GM12878 (cell line): ENCODE data around the gene S100A9. TPM values are rescaled to one million over a fixed set of nuclear protein-coding genes. Genes with fewer than 3 reads are reported as not detected.

ENCODE experiments used
- IKZF1 ChIP-seq: fragments of 450-650 bp; conservative IDR thresholded peaks from 2 replicates; pipeline ENCODE4 v1.6.1; 2017; ENCODE audit warnings: antibody characterized with exemption, mild to moderate bottlenecking
- MEF2A ChIP-seq: IDR thresholded peaks from 2 replicates; pipeline ENCODE4 v1.6.1; 2011; ENCODE audit warnings: low read depth, mild to moderate bottlenecking, low read length, moderate library complexity; ENCODE audit not compliant: insufficient read depth
- MLLT1 ChIP-seq: fragments of 450-650 bp; IDR thresholded peaks from 2 replicates; pipeline ENCODE4 v1.6.1; 2016; ENCODE audit warnings: mild to moderate bottlenecking
- TCF3 ChIP-seq: IDR thresholded peaks from 2 replicates; pipeline ENCODE4 v1.6.1; 2012; ENCODE audit warnings: low read depth, mild to moderate bottlenecking, low read length, borderline replicate concordance; ENCODE audit not compliant: insufficient read depth
- polyA plus RNA-seq, 11 experiments: library from polyadenylated mRNA; depleted of rRNA in 4 of 11; unstranded in 6 of 11; stranded (reverse) in 5 of 11; fragments of >200 nt; fragmentation: Nextera tagmentation in 4 of 11; fragmentation: Illumina TruSeq in 1 of 11; extraction: Ambion mirVana in 4 of 11; extraction: Trizol in 1 of 11; gene quantifications; 1 replicate in 1 of 11; 2 replicates in 10 of 11; pipeline versions ENCODE4 v1.2.1 to v1.2.3, GENCODE V29; 2011 to 2016; ENCODE audit warnings: inconsistent platforms in 2 of 11, missing spikeins in 2 of 11, low read depth in 1 of 11
- total RNA-seq, 4 experiments: library from RNA; depleted of rRNA in 3 of 4; stranded (reverse); fragments of >200 nt in 3 of 4; fragmentation: Illumina TruSeq in 1 of 4; extraction: Trizol in 1 of 4; gene quantifications; 2 replicates each; pipeline versions ENCODE4 v1.2.1 to v1.2.3, GENCODE V29; 2013 to 2021
- TF ChIP-seq, protein P1 (sequence below): fragments of 450-650 bp; IDR thresholded peaks from 2 replicates; pipeline ENCODE4 v1.6.1; 2018; ENCODE audit warnings: borderline replicate concordance, mild to moderate bottlenecking; ENCODE audit not compliant: partially characterized antibody

S100A9 gene
- total and polyA plus RNA-seq, 10 of the 15 experiments (the other 5 are each of a cell fraction or from before 2014, with no cell fraction given), result 0.22 to 1.7 (median 0.49) TPM; not detected in 3

GRCh38 chr1:153345187-153346076 lies 12.2 kb upstream of the S100A9 start (continued):
- TF ChIP-seq MLLT1, result no peak; the same call in 1 of the 2 replicates
- no peak for TF ChIP-seq TCF3
- TF ChIP-seq IKZF1, result peak; percentile 88
- TF ChIP-seq, protein P1, sequence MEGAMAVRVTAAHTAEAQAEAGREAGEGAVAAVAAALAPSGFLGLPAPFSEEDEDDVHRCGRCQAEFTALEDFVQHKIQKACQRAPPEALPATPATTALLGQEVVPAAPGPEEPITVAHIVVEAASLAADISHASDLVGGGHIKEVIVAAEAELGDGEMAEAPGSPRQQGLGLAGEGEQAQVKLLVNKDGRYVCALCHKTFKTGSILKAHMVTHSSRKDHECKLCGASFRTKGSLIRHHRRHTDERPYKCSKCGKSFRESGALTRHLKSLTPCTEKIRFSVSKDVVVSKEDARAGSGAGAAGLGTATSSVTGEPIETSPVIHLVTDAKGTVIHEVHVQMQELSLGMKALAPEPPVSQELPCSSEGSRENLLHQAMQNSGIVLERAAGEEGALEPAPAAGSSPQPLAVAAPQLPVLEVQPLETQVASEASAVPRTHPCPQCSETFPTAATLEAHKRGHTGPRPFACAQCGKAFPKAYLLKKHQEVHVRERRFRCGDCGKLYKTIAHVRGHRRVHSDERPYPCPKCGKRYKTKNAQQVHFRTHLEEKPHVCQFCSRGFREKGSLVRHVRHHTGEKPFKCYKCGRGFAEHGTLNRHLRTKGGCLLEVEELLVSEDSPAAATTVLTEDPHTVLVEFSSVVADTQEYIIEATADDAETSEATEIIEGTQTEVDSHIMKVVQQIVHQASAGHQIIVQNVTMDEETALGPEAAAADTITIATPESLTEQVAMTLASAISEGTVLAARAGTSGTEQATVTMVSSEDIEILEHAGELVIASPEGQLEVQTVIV, result no peak
- TF ChIP-seq MEF2A, result no peak
